Neural progenitor cell (in vitro differentiated cells): ENCODE data around the gene TRMO.

Experiments
- CTCF ChIP-seq: fragments of 200-600 bp; sonication (generic); IDR thresholded peaks from 2 replicates; pipeline ENCODE4 v1.5.1; 2017; ENCODE audit warnings: antibody characterized with exemption, mild to moderate bottlenecking
- EZH2phosphoT487 ChIP-seq: fragments of 200-600 bp; sonication (generic); IDR thresholded peaks from 2 replicates; pipeline ENCODE4 v1.6.1; 2017; ENCODE audit warnings: antibody characterized with exemption

- TF ChIP-seq CTCF (no peak), EZH2phosphoT487 (no peak)
Observed at GRCh38 chr9:97892421-97892820, 29.9 kb downstream of the TRMO start.
